DMS53 treated with DMSO at 0.1 percent for 48 hours (cell line): ENCODE results near the gene AKAIN1.

Source experiments
- DNase-seq: peaks from one replicate; lab custom pipeline; 2025; ENCODE audit not compliant: unreplicated experiment; lab: John Stamatoyannopoulos, UW

Gene AKAIN1

DNA sequence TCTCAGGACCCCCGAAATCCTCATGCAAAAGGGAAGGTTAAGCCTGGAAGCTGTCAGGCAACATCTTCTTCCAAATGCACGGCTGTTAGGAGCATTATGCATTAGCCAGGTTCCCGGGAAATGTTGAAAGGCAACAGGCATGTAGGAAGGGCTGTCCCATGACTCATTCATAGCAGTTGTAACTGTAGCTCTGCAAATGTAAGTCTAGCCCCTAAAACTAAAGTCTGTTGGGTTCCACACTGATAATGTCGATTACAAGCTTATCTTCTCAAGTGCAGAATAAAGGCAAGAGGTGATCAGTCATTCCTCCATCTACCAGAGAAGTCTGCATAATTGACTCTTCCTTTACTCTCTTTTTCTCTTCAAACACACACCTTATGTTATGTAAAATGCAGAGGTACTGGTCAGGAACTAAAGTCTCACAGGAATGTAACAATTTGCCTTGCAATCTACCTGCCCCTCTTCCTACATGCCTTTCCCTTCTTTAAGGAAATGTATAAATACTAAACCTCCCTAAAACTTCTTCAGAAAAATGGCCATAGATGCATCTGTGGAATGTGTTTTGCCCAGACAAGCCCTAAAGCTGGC lies 99.8 kb downstream of the AKAIN1 start:
- no peak for DNase-seq

DNA sequence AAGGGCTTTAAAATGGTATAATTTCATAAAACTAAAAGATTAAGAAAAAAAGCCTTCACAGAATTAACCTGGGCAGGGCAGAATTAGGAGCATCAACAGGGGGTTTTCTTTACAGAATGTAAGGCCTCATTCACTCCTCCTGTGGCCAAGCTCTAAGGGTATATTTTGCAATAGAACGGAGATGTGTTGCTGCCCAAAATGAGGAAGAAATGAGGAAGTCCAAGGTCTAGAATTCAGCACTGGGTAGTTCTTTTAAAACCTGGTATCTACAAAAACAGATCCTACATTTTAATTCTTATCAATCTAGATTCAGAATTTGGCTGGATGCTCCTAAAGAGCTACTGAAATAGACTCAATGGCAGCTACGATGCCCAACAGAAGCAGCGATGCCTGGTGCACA lies 101.8 kb downstream of the AKAIN1 start:
- DNase-seq, result no peak

GRCh38 chr18:5093902-5094301 lies 103.2 kb downstream of the AKAIN1 start:
- DNase-seq, result no peak
